HEK293 (cell line): Measurements from ENCODE around the gene AK5.

Experiments used
- CTCF ChIA-PET: fragments of 350-600 bp; formaldehyde crosslinking; extraction: SDS; loops from one replicate; lab custom pipeline; 2021; ENCODE audit warnings: antibody characterized with exemption; lab: Yijun Ruan, JAX
- POLR2A ChIA-PET: fragments of 300-600 bp; formaldehyde crosslinking; extraction: SDS; loops from one replicate; lab custom pipeline; 2020; ENCODE audit warnings: antibody characterized with exemption, inconsistent platforms; lab: Yijun Ruan, JAX
- H3K27ac ChIP-seq: fragments of 200-500 bp; sonication (Bioruptor generic); 2 replicates; pipeline ENCODE4 v1.5.1; 2014; ENCODE audit warnings: low read depth, low read length, control low read depth, inconsistent platforms; ENCODE audit errors: extremely low read depth
- H3K36me3 ChIP-seq, 2 experiments: fragments of 200-500 bp in 1 of 2; sonication (Bioruptor generic) in 1 of 2; 1 replicate in 1 of 2; 2 replicates in 1 of 2; pipeline ENCODE4 v1.5.1; 2014 to 2017; ENCODE audit warnings: inconsistent platforms in 2 of 2, low read length in 2 of 2; ENCODE audit not compliant: control insufficient read depth in 2 of 2, insufficient read depth in 1 of 2
- H3K4me1 ChIP-seq: fragments of 200-500 bp; sonication (Bioruptor generic); 2 replicates; pipeline ENCODE4 v1.5.1; 2014; ENCODE audit warnings: mild to moderate bottlenecking, low read length, inconsistent platforms; ENCODE audit not compliant: control insufficient read depth, insufficient read depth
- H3K4me3 ChIP-seq: 2 replicates; pipeline ENCODE4 v1.5.1; 2011; ENCODE audit warnings: low read depth, mild to moderate bottlenecking, control low read depth, low read length, moderate library complexity
- H3K9me3 ChIP-seq: fragments of 200-500 bp; sonication (Bioruptor generic); 2 replicates; pipeline ENCODE4 v1.5.1; 2014; ENCODE audit warnings: low read depth, low read length, inconsistent platforms; ENCODE audit not compliant: control insufficient read depth, insufficient read depth
- GLI2 ChIP-seq: fragments of 450-650 bp; formaldehyde crosslinking; IDR thresholded peaks from 2 replicates; pipeline ENCODE4; 2017; ENCODE audit warnings: missing biosample characterization, missing genetic modification characterization, low read depth, borderline replicate concordance
- REST ChIP-seq: fragments of 450-650 bp; formaldehyde crosslinking; IDR thresholded peaks from 2 replicates; pipeline ENCODE4 v1.5.1; 2016; ENCODE audit warnings: missing biosample characterization, missing genetic modification characterization
- TCF7L2 ChIP-seq: IDR thresholded peaks from 2 replicates; pipeline ENCODE4 v1.6.1; 2011; ENCODE audit warnings: low read depth, mild to moderate bottlenecking, inconsistent platforms, low read length, moderate library complexity, borderline replicate concordance
- ZIC2 ChIP-seq: fragments of 450-650 bp; formaldehyde crosslinking; IDR thresholded peaks from 2 replicates; pipeline ENCODE4 v1.5.1; 2016; ENCODE audit warnings: missing biosample characterization, missing genetic modification characterization
- ZNF121 ChIP-seq: fragments of 450-650 bp; formaldehyde crosslinking; IDR thresholded peaks from 2 replicates; pipeline ENCODE4 v1.5.1; 2016; ENCODE audit warnings: missing biosample characterization, missing genetic modification characterization
- ZNF16 ChIP-seq: fragments of 450-650 bp; formaldehyde crosslinking; IDR thresholded peaks from 2 replicates; pipeline ENCODE4 v1.5.1; 2016; ENCODE audit warnings: low read depth, missing biosample characterization, missing genetic modification characterization
- ZNF18 ChIP-seq: fragments of 450-650 bp; formaldehyde crosslinking; IDR thresholded peaks from 2 replicates; pipeline ENCODE4 v1.5.1; 2016; ENCODE audit warnings: missing biosample characterization, missing genetic modification characterization
- ZNF221 ChIP-seq: fragments of 450-650 bp; formaldehyde crosslinking; IDR thresholded peaks from 2 replicates; pipeline ENCODE4 v1.5.1; 2017; ENCODE audit warnings: missing biosample characterization, missing genetic modification characterization, borderline replicate concordance
- ZNF24 ChIP-seq: fragments of 450-650 bp; formaldehyde crosslinking; IDR thresholded peaks from 2 replicates; pipeline ENCODE4 v1.5.1; 2016; ENCODE audit warnings: missing biosample characterization, missing genetic modification characterization
- ZNF394 ChIP-seq: fragments of 450-650 bp; formaldehyde crosslinking; IDR thresholded peaks from 2 replicates; pipeline ENCODE4 v1.5.1; 2016; ENCODE audit warnings: missing biosample characterization, missing genetic modification characterization, mild to moderate bottlenecking, moderate library complexity, borderline replicate concordance
- ZNF48 ChIP-seq: fragments of 450-650 bp; formaldehyde crosslinking; IDR thresholded peaks from 2 replicates; pipeline ENCODE4 v1.5.1; 2016; ENCODE audit warnings: missing biosample characterization, missing genetic modification characterization
- ZNF585B ChIP-seq: fragments of 450-650 bp; formaldehyde crosslinking; IDR thresholded peaks from 2 replicates; pipeline ENCODE4 v1.5.1; 2016; ENCODE audit warnings: missing biosample characterization, missing genetic modification characterization
- ZNF596 ChIP-seq: fragments of 450-650 bp; IDR thresholded peaks from 2 replicates; pipeline ENCODE4 v1.5.0; 2018; ENCODE audit warnings: missing biosample characterization, mild to moderate bottlenecking, missing genetic modification characterization, moderate library complexity
- ZNF660 ChIP-seq: fragments of 450-650 bp; IDR thresholded peaks from 2 replicates; pipeline ENCODE4 v1.5.1; 2018; ENCODE audit warnings: missing biosample characterization, mild to moderate bottlenecking, missing genetic modification characterization
- ZNF664 ChIP-seq: fragments of 450-650 bp; formaldehyde crosslinking; IDR thresholded peaks from 2 replicates; pipeline ENCODE4 v1.5.1; 2016; ENCODE audit warnings: missing biosample characterization, missing genetic modification characterization
- ZNF791 ChIP-seq: fragments of 450-650 bp; formaldehyde crosslinking; IDR thresholded peaks from 2 replicates; pipeline ENCODE4 v1.5.1; 2016; ENCODE audit warnings: missing biosample characterization, missing genetic modification characterization
- ZXDB ChIP-seq: fragments of 450-650 bp; formaldehyde crosslinking; IDR thresholded peaks from 2 replicates; pipeline ENCODE4 v1.5.1; 2016; ENCODE audit warnings: missing biosample characterization, missing genetic modification characterization

AK5 gene

GRCh38 chr1:77538956-77539518 is 257.2 kb downstream of the AK5 start:
- POLR2A ChIA-PET: no interaction called here

GRCh38 chr1:77539519-77540142 is 257.8 kb downstream of the AK5 start:
- ChIA-PET POLR2A (no interaction called here), CTCF (interaction anchor here (0.6 kb wide), 2 partner anchors 349 to 436 kb away, joined by 3 read pairs; partner anchors contain the start of gene NEXN)
- no peak overlapping the region for H3K4me3 ChIP-seq
- no peaks in the 10 kb centered on the region for H3K9me3 ChIP-seq
- no peak overlapping the region for H3K27ac ChIP-seq
- H3K4me1 ChIP-seq: no peaks in the 10 kb centered on the region
- no peaks in the 10 kb centered on the region for H3K36me3 ChIP-seq
- TF ChIP-seq ZNF16 (tag by site-specific recombination): no peak
- TF ChIP-seq ZNF660 (tag by site-specific recombination): no peak
- no peak for TF ChIP-seq REST
- TF ChIP-seq ZIC2: peak; percentile 24; the same call in 1 of the 2 replicates

More at GRCh38 chr1:77538956-77539518, 257.2 kb downstream of the AK5 start:
- CTCF ChIA-PET: interaction anchor here (0.6 to 0.7 kb wide), 3 partner anchors 343 to 384 kb away, joined by 3 to 6 read pairs (median 3); partner anchors contain the start of gene NEXN
- no peak overlapping the region for H3K4me3 ChIP-seq
- H3K36me3 ChIP-seq: no peaks in the 10 kb centered on the region
- H3K27ac ChIP-seq: no peak overlapping the region
- H3K4me1 ChIP-seq: no peaks in the 10 kb centered on the region
- no peaks in the 10 kb centered on the region for H3K9me3 ChIP-seq
- TF ChIP-seq ZXDB (no peak), GLI2 (tag by site-specific recombination) (no peak), ZNF596 (tag by site-specific recombination) (no peak), ZNF791 (tag by site-specific recombination) (no peak), ZNF24 (tag by site-specific recombination) (no peak), ZNF18 (tag by site-specific recombination) (no peak), ZNF585B (tag by site-specific recombination) (no peak), ZNF121 (tag by site-specific recombination) (no peak), ZNF221 (tag by site-specific recombination) (no peak), TCF7L2 (no peak), ZNF394 (tag by site-specific recombination) (no peak), ZNF48 (tag by site-specific recombination) (no peak), ZNF664 (no peak)
- TF ChIP-seq, all 188 proteins: peak for 0
